HUES6 (cell line): ENCODE measurements around the gene HEBP1.

ENCODE experiments used
- H3K27ac ChIP-seq: 2 replicates; pipeline ENCODE4 v1.7.0; 2013; ENCODE audit warnings: low read depth, mild to moderate bottlenecking, low read length, inconsistent platforms
- H3K27me3 ChIP-seq: 2 replicates; pipeline ENCODE4 v1.6.1; 2013; ENCODE audit warnings: low read length; ENCODE audit not compliant: control insufficient read depth, insufficient read depth
- H3K36me3 ChIP-seq: 2 replicates; pipeline ENCODE4 v1.6.1; 2013; ENCODE audit warnings: low read length; ENCODE audit not compliant: control insufficient read depth, insufficient read depth
- H3K4me1 ChIP-seq: 2 replicates; pipeline ENCODE4 v1.6.1; 2013; ENCODE audit warnings: low read length; ENCODE audit not compliant: control insufficient read depth, insufficient read depth
- H3K4me3 ChIP-seq: 2 replicates; pipeline ENCODE4 v1.5.1; 2013; ENCODE audit warnings: low read depth, low read length
- H3K9ac ChIP-seq: one replicate; pipeline ENCODE4 v1.6.1; 2013; ENCODE audit warnings: mild to moderate bottlenecking, low read length
- H3K9me3 ChIP-seq: 2 replicates; pipeline ENCODE4 v1.6.1; 2013; ENCODE audit warnings: low read depth, low read length; ENCODE audit not compliant: control insufficient read depth, insufficient read depth

HEBP1 gene

DNA sequence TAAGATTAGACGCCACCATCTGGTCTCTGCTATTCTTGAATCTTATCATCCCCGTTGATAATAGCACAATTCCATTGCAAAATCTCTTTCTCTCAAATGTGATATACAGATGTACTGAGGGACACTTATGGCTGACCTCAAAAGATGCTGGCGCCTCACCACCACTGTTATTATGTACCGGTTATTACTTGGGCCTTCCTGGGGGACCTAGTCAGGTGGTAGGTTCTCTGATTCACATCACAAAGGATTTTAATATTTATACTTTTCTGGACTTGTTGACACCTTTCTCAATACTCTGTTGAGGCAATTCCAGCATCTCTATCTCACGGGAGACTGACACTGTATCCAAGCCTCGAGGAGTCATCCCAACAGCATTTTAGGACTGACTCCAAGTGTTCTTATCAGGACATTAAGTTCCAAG is 22.8 kb upstream of the HEBP1 start:
- Histone ChIP-seq H3K27ac (no peak overlapping the region), H3K36me3 (no peaks in the 10 kb centered on the region), H3K4me1 (no peaks in the 10 kb centered on the region), H3K27me3 (no peaks in the 10 kb centered on the region), H3K9me3 (no peaks in the 10 kb centered on the region), H3K9ac (no peak overlapping the region), H3K4me3 (no peak overlapping the region)

DNA sequence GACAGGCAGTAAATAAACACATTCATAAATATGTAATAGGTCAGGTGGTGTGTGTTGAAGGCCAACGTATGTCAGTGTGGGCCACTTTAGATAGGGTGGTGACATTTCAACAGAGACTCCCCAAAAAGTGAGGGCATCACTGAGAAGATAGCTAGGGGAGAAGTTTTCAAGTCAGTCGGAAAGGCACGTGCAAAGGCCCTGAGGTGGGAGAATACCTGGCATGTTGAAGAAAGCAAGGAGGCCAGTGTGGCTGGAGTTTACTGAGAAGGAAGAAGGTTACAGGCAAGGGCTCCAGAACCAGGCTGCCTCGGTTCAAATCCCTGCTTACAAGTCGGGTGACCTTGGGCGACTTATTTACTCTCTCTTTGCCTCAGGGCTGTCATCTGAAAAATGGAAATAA is 11.0 kb upstream of the HEBP1 start:
- Histone ChIP-seq H3K4me3 (no peak overlapping the region), H3K27me3 (no peaks in the 10 kb centered on the region), H3K36me3 (no peaks in the 10 kb centered on the region), H3K9ac (no peak overlapping the region), H3K4me1 (peaks cover 6% of the 10 kb centered on the region; the same call in 1 of the 2 replicates), H3K27ac (no peak overlapping the region), H3K9me3 (no peaks in the 10 kb centered on the region)

DNA sequence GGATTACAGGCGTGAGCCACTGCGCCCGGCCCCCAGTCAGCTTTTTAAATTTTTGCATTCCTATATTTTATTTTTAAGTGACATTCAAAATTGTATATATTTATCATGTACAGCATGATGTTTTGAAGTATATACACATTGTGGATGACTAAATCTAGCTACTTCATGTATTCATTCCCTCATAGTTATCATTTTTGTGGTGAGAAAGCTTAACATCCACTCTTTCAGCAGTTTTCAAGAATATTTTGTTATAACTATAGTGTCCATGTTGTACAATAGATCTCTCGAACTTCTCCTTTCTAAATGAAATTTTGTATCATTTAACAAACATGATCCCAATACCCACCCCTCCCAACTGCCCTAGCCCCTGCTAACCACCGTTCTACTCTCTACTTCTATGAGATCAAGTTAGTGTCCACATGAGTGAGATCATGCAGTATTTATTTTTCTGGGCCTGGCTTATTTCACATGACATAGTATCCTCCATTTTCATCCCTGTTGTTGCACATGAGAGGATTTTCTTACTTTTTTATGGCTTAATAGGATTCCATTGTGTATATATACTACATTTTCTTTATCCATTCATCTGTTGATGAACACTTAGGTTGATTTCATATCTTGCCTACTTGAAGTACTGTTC is 8.8 kb upstream of the HEBP1 start:
- H3K36me3 ChIP-seq: no peaks in the 10 kb centered on the region
- H3K27me3 ChIP-seq: peaks cover 5% of the 10 kb centered on the region; the same call in 1 of the 2 replicates
- peaks cover 16% of the 10 kb centered on the region for H3K4me1 ChIP-seq
- H3K4me3 ChIP-seq: no peak overlapping the region
- H3K9ac ChIP-seq: no peak overlapping the region
- H3K27ac ChIP-seq: no peak overlapping the region
- no peaks in the 10 kb centered on the region for H3K9me3 ChIP-seq

- Histone ChIP-seq H3K36me3 (no peaks in the 10 kb centered on the region), H3K27me3 (peaks cover 16% of the 10 kb centered on the region), H3K4me1 (peaks cover 16% of the 10 kb centered on the region), H3K27ac (no peak overlapping the region), H3K4me3 (no peak overlapping the region), H3K9me3 (no peaks in the 10 kb centered on the region), H3K9ac (no peak overlapping the region)
These were observed 7.6 kb upstream of the HEBP1 start for GRCh38 chr12:13007496-13008233.

DNA sequence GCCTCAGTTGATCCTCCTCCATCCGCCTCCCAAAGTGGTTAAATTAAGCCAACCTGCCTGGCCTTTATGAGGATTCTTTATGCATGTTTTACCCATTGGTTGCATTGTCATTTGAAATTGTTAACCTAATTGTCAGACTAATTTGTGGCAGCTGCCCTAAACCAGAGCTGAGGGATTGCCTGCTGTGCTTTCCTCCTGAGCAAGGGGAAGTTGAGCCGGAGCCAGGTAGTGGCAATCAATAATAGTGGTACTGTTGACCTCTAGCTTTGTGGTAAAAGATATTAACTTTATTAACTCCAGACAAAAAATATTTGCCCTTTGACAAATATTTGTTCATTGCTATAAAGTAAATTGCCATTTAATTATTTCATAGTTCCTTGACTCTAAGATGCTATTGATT is 5.6 kb upstream of the HEBP1 start:
- Histone ChIP-seq H3K4me3 (no peak overlapping the region), H3K9me3 (no peaks in the 10 kb centered on the region), H3K27me3 (peaks cover 29% of the 10 kb centered on the region), H3K9ac (no peak overlapping the region), H3K4me1 (peaks cover 20% of the 10 kb centered on the region), H3K27ac (no peak overlapping the region), H3K36me3 (no peaks in the 10 kb centered on the region)

GRCh38 chr12:13004986-13005385 is 4.9 kb upstream of the HEBP1 start:
- no peaks in the 10 kb centered on the region for H3K36me3 ChIP-seq
- H3K4me1 ChIP-seq: peaks cover 20% of the 10 kb centered on the region
- no peak overlapping the region for H3K9ac ChIP-seq
- no peak overlapping the region for H3K4me3 ChIP-seq
- no peaks in the 10 kb centered on the region for H3K9me3 ChIP-seq
- peaks cover 29% of the 10 kb centered on the region for H3K27me3 ChIP-seq
- H3K27ac ChIP-seq: no peak overlapping the region

GRCh38 chr12:13004361-13004760 is 4.3 kb upstream of the HEBP1 start:
- H3K9ac ChIP-seq: no peak overlapping the region
- H3K27me3 ChIP-seq: peaks cover 29% of the 10 kb centered on the region
- H3K9me3 ChIP-seq: no peaks in the 10 kb centered on the region
- peaks cover 22% of the 10 kb centered on the region for H3K4me1 ChIP-seq
- H3K27ac ChIP-seq: no peak overlapping the region
- no peak overlapping the region for H3K4me3 ChIP-seq
- no peaks in the 10 kb centered on the region for H3K36me3 ChIP-seq

GRCh38 chr12:13002301-13003097 is 2.4 kb upstream of the HEBP1 start:
- Histone ChIP-seq H3K9ac (no peak overlapping the region), H3K36me3 (no peaks in the 10 kb centered on the region), H3K9me3 (no peaks in the 10 kb centered on the region), H3K4me1 (peaks cover 24% of the 10 kb centered on the region), H3K27ac (no peak overlapping the region), H3K27me3 (peaks cover 38% of the 10 kb centered on the region), H3K4me3 (no peak overlapping the region)

- Histone ChIP-seq H3K4me1 (peaks cover 24% of the 10 kb centered on the region), H3K27ac (no peak overlapping the region), H3K36me3 (no peaks in the 10 kb centered on the region), H3K27me3 (peaks cover 38% of the 10 kb centered on the region), H3K9ac (peak overlapping the region; percentile 19), H3K9me3 (no peaks in the 10 kb centered on the region), H3K4me3 (peak overlapping the region; percentile 64)
These were observed 1.6 kb upstream of the HEBP1 start for GRCh38 chr12:13001775-13002040.

GRCh38 chr12:13000925-13001774 is 1.1 kb upstream of the HEBP1 start:
- no peaks in the 10 kb centered on the region for H3K36me3 ChIP-seq
- H3K27ac ChIP-seq: no peak overlapping the region

More at GRCh38 chr12:13000925-13001774, 1.1 kb upstream of the HEBP1 start:
- Histone ChIP-seq H3K9me3 (no peaks in the 10 kb centered on the region), H3K4me3 (peak overlapping the region; percentile 64), H3K27me3 (peaks cover 38% of the 10 kb centered on the region), H3K4me1 (peaks cover 19% of the 10 kb centered on the region), H3K9ac (peak overlapping the region; percentile 60)
